ENCODE measurements around the gene KIF15.
A peak's percentile ranks its signal among the peaks of the same experiment; 100 is the strongest.
"Not testable (repeated sequence)": the region's sequence is repeated elsewhere in the genome, so short reads cannot be mapped to it uniquely, and the experiment has no call there.

The KIF15 gene

GRCh38 chr3:44831232-44831631 is 69.6 kb downstream of the KIF15 start:
- DNase-seq = no peak

DNA sequence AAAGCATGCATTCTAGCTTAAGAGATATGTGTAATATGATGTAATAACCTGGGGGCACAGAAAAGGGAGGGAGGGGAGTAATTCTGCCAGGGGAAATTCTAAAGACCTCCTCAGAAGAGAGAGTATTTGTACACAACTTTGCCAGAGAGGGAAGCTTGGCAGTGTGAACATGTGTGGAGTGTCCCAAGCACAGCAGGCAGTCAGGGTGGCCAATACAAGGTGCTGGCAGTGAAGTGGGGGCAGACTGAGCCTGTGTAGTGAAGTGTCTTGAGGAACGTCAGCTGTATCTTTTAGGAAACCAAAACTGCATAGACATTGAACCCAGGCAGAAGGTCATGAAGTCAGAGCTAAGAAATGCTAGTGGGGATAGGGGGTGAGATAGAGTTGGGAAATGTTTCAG is 70.4 kb downstream of the KIF15 start:
- DNase-seq = no peak

DNA sequence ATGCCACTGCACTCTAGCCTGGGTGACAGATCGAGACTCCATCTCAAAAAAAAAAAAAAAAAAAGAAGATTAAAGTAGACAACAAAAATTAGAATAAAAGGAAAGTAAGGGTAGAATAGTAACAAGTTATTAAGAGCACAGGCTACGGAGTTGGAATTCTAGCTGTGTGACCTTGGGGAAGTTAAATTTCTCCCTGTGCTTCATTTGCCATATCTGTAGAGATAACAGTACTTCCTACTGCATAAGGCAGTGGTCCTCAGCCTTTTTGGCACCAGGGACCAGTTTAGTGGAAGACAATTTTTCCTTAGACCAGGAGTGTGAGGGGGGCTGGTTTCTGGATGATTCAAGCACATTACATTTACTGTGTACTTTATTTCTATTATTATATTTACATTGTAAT is 71.4 kb downstream of the KIF15 start:
- no peak for DNase-seq

- no peak for DNase-seq
Measured at GRCh38 chr3:44833394-44833793, 71.8 kb downstream of the KIF15 start.

- no peak for DNase-seq
Measured at GRCh38 chr3:44835684-44836083, 74.1 kb downstream of the KIF15 start.

DNA sequence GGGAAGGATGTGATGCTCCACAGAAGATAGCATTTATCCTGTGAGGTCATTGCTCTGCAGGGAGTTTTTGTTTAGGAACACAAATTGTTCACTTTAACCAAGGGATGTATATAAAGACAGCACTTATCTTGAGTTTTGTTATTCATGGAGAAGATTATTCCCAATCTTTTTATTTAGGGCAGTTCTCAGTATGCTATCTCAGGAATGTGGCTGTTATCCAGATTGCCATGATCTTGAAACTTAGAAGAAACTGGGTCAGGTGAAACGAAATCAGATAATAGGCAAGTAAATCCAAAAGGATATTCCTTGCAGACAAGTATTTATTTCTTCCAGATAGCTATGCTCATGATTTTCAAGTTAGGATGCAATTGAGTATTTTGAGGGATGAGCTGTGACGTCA is 80.8 kb downstream of the KIF15 start:
- no peak for DNase-seq

DNA sequence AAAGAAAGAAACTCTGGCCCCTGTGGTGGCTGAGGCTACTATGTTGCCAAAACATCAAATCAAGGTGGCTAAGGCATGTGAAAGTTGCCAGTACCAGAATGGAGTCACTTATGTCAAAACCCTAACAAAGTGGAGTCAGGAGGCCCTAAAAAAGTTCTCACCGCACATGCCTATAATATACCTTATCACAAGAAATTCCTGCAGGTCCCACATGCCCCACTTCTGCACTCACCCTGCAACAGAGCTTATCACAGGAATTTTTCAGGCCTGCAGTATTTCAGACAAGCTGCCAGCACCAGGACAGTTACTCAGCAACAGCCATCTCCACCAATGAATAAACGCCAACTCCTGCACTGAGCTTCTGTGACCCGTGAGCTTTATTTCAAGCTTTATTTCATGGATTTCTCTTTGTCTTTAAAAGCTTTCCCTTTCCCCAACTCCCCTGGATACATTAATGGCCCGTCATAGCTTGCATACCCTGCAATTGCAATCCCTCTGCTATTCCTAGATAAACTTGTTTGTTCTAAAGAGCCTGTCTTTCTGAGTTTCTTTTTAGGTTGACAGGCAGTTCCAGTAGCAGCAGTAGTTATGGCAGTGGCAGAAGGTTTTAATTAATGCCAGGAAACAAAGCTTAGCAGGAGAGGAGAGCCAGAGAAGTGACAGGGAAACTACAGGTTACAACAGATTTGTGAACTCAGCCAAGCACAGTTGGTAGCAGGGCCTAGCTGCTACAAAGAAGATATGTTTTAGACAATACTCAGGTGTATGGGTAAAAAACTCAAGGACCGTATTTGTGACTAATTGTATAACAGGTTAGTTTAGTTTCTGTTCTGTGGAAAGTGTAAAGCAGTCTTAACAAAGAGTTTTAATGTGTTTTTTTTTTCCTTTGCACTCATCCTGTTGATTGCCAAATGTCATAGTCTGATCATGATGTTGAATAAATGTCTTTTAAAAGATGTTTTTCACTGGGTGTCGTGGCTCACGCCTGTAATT is 84.2 kb downstream of the KIF15 start:
- no peak for DNase-seq

DNA sequence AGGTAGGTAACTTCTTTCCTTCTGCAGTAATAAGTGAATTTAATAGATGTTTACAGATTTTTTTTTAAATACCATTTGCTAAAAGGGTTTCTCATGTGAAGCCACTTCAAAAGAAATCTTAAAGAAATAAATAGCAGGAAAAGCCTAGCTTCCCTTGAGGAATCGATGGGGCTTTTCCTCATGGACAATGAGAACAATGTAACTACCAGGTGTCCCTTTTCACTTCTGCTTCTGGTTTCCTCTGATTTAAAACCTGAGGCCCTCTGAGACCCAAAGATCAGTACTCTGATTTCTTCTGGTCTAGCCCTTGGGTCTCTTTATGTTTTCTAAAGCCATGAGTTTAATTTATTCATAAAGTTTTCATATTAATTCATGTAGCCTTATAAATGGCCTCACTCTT is 87.0 kb downstream of the KIF15 start:
- DNase-seq = no peak

DNA sequence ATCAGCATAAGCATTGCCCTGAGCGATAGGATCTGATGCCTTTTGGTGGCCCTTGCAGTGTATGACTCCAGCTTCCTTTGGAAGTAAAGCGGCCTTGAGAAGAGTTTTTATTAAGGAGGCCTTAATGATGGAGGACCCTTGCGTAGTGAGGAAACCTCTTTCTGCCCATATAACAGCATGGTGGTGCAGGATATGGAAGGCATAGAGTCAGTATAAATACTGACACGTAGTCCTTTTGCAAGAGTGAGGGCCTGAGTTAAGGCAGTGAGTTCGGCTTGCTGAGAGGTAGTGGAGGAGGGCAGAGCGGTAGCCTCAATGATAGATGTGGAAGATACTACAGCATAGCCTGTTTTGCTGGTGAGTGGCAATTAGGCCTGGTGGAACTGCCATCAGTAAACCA is 95.1 kb downstream of the KIF15 start:
- DNase-seq = not testable (repeated sequence)

DNA sequence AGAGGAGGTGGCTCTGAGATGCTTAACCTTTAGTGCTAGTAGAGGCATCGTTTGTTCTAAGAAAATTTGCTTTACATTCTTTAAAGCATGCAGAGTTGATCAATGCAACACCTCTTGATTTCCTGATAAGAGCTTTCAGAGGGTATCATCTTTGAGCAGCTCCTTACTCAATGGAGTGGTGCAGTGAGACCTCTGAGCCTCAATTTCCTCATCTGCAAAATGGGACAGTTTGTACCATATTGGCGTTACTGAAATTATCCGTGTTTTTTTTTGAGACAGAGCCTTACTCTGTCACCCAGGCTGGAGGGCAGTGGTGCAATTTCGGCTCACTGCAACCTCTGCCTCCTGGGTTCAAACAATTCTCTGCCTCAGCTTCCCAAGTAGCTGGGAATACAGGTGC is 98.5 kb downstream of the KIF15 start:
- no peak for DNase-seq

DNA sequence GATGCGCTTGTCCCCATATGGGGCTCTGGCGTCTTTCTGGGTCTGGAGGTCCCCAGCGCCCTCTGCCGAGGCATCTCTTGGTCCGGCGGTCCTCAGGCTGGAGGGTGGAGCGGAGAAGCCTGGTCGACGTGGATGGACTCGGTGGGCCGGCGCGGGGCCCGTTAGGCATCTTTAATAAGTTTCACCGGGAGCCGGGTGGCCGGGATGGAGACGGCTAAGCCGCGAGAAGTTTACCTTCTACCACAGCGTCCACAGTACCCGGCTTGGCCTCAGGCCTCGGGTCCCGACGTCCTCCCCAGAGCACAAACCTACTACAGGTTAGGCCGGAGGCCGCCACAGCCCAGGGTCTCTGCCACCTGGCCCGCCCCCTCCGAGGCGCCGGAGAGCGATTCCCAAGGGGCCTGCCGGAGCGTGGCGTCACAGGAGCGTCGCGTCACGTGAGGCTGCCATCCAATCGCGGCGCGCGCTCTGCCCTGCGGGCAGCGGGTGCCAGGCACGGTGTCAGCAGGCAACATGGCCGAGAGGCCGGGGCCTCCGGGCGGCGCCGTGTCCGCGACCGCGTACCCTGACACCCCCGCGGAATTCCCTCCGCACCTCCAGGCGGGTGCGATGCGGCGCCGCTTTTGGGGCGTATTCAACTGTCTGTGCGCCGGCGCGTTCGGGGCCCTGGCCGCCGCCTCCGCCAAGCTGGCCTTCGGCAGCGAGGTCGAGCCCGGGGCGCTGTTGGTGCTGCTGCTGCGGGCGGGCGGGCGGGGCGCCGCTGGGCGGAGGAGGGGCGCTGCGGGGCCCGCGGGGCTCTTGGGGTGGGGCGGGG is 100.0 kb downstream of the KIF15 start, which contains the start of gene TMEM42:
TSS of gene TMEM42 (plus strand) at position 501 of the 814 bp plus-strand sequence. CDS start at position 514, 13 bp downstream.
- DNase-seq = peak; percentile 68

- no peak for DNase-seq
Measured at GRCh38 chr3:44862226-44862637, 100.6 kb downstream of the KIF15 start.

- DNase-seq = no peak
Measured at GRCh38 chr3:44865272-44866035, 103.9 kb downstream of the KIF15 start.

- DNase-seq = no peak
Measured at GRCh38 chr3:44867421-44868111, 106.0 kb downstream of the KIF15 start.

DNA sequence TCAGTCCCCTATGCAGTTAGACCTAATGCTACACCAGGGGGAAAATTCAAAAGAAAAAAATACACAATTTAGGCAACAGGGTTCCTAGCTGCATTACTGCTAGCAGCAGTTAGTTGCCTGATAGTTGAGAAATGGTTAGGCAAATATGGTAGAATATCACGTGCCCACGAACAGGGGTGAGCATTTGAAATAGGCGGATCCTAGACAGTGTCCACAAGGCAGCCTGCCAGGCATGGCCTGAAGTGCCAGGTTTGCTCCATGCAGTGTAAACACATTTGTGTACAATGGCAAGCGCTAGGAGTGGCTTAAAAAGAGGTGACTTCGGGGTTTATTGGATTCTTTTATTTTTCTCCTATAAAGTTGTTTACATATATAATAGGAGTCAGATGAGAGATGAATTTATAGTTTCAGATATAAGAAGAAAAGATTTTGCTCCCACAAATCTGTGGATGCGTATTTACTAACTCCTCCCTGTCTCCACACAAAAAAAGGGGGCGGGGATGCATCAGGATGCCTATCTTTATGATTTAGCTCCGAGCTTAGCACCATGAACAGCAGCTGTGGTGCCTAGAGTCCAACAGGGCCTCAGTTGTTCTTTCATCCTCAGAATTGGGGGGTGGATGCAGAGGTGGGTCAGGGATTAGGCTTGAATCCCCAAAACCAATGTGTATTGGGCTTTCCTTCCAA is 108.9 kb downstream of the KIF15 start:
- no peak for DNase-seq

- DNase-seq = no peak
Measured at GRCh38 chr3:44874308-44874707, 112.7 kb downstream of the KIF15 start, which contains the start of gene TGM4. Gene TGM4, plus strand, starts transcription at chr3:44874608. Its CDS starts 71 bp downstream, at chr3:44874679.

- no peak for DNase-seq
Measured at GRCh38 chr3:44875596-44875995, 114.0 kb downstream of the KIF15 start.

DNA sequence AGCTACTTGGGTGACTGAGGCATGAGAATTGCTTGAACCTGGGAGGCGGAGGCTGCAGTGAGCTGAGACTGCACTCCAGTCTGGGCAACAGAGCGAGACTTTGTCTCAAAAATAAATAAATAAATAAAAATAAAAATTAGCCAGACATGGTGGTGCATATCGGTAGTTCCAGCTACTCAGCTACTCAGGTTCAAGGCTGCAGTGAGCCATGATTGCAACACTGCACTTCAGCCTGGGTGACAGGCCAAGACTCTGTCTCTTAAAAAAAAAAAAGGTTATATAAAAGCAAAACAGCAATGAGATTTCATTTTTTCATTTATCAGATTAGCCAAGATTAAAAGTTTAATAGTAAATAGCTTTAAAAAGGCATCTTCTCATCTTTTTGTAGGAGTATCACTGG is 115.7 kb downstream of the KIF15 start:
- no peak for DNase-seq

GRCh38 chr3:44880284-44880683 is 118.7 kb downstream of the KIF15 start:
- DNase-seq = no peak

DNA sequence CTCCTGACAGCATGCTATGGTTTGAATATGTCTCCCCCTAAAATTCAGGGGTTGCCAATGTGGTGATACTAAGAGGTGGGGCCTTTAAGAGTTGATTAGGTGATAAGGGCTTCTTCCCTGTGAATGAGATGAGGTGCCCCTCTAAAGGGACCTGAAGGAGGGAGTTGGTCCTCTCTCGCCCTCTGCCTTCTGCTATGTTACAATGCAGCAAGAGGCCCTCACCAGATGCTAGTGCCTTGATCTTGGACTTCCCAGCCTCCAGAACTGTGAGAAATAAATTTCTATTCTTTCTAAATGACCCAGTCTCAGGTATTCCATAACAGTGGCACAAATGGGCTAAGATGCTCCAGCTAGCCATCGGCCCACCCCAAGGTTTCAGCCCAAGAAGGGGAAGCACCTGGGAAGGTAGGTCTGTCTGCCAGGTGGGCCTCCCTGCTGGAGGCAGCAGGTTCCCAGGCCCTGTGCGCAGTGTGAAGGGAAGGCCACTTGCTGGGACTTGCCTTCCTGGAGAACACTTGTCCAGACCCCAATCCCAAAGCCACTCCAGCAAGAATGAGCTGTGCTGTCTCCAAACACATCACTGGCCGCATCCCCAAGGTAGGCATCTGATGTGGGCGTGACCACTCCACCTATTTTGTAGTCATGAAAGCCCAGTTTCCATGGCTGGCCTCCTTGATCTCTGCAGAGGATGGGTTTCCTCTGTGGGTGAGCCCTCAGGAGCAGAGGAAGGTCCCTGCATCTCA is 121.8 kb downstream of the KIF15 start:
- no peak for DNase-seq

DNA sequence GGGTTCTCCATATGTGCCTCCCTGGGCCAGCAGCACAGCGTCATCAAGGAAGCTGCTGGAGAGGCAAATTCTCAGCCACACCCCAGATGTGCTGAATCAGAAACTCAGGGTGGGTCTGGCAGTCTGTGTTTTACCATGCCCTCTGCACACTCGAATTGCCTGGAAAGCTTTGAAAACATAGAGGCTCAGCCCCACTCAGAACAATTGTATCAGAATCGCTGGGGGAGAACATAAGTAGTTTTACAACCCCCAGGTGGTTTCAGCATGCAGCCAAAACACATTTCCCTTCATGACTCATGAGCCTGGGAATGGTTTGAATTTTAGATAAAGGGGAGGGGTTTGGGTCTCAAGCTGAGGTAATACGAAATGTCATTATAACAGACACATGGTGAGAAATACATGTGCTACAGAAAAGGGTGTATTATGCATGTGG is 122.4 kb downstream of the KIF15 start:
- peak; percentile 14 for DNase-seq
